SKM-1 (cell line): ENCODE results near the gene ZNF541.
A peak's percentile ranks its signal among the peaks of the same experiment; 100 is the strongest.
"Not testable (repeated sequence)": the region's sequence is repeated elsewhere in the genome, so short reads cannot be mapped to it uniquely, and the experiment has no call there.

Experiments used
- DNase-seq: peaks from one replicate; lab custom pipeline; 2025; ENCODE audit not compliant: unreplicated experiment; lab: John Stamatoyannopoulos, UW

Gene ZNF541

GRCh38 chr19:47599671-47600245 is 26.8 kb upstream of the ZNF541 start:
- not testable (repeated sequence) for DNase-seq

DNA sequence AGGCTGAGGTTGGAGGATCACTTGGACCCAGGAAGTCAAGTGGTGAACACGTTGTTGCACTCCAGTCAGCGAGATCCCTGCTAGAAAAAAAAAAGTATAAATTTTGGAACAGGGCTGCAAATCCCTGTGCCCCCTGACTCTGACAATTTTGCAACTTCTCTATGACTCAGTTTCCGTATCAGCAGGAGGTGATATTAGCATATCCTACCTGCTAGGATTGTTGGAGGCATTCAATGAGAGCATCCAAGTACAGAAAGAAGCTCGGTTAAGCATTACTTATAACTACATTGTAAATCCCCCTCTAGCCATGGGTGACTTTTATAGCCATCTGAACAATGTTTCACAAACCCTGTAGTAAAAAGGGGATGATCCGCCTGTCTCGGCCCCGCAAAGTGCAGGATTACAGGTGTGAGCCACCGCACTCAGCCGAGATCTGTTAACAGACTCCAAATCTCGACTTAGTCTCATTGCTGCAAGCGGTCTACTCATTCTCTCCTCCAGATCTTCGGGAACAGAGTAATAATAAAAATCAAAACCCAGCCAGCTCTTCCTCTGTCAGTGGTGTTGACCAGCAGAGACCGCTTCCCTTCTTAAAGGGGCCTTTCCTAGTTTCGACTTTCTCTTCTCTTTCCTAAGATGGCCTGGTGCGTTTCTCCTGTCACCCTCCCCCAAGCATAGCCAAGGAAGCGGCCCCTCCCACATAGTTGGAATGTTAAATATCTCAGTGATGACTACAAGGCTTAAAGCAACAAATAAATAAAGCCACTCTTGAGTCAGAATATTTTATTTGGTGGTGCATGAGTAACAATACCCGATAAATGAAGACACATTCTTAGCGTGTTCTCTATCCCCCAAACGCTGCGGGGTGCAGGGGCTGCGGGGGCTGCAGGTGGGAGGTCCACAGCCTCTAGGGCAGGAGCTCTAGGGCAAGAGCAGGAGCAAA is 25.7 kb upstream of the ZNF541 start:
- no peak for DNase-seq

DNA sequence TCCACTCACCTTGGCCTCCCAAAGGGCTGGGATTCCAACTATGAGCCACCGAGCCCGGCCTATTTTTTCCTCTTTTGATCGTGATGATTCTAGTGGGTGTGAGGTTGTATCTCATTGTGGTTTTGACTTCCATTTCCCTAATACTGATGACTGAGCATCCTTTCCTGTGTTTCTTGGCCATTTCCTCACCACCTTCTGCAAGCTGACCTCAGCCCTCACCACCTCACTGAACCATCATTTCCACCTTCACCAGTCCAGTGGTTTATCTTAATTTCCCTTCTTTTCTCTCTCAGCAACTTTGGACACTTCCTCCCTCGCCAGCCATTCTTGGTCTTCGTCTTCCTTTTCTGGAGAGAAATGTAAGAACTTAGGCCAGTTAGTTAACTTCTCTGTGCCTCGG is 23.0 kb upstream of the ZNF541 start:
- peak; percentile 51 for DNase-seq

DNA sequence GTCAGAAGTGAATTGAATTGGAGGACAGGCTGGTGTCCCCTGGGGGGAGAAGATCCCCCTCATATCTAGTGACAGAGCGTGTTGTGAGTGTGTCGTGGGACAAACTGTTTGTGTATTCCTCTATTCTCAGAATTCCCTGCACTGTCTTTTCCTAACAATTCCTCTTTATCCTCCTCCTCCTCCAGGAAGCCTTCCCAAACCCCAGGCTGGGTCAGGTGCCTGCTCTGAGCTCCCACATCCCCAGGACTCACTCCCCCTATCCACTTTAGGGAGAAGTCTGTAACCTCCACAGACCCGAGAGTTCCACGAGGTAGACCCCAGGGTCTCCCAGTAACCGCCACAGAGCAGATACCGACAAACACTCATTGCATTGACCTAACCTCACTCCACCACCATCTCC is 20.9 kb upstream of the ZNF541 start:
- no peak for DNase-seq

- DNase-seq = no peak
Measured at GRCh38 chr19:47589824-47590223, 16.9 kb upstream of the ZNF541 start.

- DNase-seq = no peak
Measured at GRCh38 chr19:47587295-47587694, 14.3 kb upstream of the ZNF541 start.

DNA sequence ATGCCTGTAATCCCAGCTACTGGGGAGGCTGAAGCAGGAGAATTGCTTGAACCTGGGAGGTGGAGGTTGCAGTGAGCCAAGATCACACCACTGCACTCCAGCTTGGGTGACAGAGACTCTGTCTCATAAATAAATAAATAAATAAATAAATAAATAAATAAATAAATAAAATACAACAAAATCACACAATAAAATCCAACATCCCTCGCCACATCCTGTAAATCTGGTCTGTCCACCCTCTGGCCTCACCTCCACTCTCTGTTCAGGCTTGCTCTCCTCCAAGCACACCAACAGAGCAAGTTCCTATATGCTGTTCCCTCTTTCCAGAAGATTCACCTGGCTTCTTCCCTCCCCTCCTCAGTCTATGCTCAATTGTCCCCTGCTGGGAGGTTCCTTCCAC is 10.2 kb upstream of the ZNF541 start:
- not testable (repeated sequence) for DNase-seq

GRCh38 chr19:47582320-47582909 is 9.5 kb upstream of the ZNF541 start:
- DNase-seq = no peak

- DNase-seq = no peak
Measured at GRCh38 chr19:47581605-47582319, 8.8 kb upstream of the ZNF541 start.

DNA sequence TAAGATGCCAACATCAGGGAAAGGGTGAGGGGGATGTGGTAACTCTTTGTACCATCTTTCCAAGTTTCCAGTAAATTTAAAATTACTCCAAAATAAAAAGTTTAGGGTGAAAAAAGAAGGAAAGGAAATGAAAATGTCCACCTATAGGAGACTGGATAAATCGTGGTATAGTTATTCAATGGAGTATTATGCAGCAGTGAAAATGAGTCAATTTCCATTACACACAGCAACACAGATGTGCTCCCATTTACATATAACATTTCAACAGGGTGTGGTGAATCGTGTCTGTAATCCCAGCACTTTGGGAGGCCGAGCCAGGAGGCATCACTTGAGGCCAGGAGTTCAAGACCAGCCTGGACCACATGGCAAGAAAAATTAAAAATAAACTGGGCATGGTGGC is 7.4 kb upstream of the ZNF541 start:
- DNase-seq = no peak

GRCh38 chr19:47572635-47573034 is 313 bp downstream of the ZNF541 start:
- DNase-seq = no peak

DNA sequence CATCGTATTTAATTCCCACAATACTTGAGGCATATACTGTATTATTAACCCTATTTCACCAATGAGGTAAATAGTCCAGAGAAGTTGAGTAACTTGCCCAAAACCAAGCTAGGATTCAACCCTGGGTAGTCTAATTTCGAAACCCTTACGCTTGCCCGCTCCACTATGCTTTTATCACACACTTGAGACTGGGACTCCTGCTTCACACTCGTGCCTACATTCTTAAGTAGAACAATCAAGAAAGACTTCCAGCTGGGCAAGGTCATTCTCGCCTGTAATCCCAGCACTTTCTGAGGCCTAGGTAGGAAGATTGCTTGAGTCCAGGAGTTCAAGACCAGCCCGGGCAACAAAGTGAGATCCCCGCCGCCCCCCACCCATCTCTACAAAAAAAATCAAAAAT is 3.6 kb downstream of the ZNF541 start:
- no peak for DNase-seq

- no peak for DNase-seq
Measured at GRCh38 chr19:47564081-47564480, 8.9 kb downstream of the ZNF541 start.

GRCh38 chr19:47561440-47562057 is 11.4 kb downstream of the ZNF541 start:
- no peak for DNase-seq

DNA sequence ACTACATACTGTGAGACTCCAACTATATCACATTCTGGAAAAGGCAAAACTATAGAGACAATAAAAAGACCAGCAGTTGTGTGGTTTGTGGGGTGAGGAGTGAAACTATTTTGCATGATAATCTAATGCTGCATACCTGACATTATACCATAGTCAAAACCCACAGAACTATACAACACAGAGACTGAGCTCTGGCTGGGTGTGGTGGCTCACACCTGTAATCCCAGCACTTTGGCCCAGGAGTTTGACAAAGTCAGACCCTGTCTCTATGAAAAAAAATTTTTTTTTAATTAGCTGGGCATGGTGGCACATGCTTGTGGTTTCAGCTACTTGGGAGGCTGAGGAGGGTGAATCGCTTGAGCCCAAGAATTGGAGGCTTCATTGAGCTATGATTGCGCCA is 11.9 kb downstream of the ZNF541 start:
- no peak for DNase-seq

GRCh38 chr19:47550129-47550528 is 22.8 kb downstream of the ZNF541 start:
- DNase-seq = no peak

DNA sequence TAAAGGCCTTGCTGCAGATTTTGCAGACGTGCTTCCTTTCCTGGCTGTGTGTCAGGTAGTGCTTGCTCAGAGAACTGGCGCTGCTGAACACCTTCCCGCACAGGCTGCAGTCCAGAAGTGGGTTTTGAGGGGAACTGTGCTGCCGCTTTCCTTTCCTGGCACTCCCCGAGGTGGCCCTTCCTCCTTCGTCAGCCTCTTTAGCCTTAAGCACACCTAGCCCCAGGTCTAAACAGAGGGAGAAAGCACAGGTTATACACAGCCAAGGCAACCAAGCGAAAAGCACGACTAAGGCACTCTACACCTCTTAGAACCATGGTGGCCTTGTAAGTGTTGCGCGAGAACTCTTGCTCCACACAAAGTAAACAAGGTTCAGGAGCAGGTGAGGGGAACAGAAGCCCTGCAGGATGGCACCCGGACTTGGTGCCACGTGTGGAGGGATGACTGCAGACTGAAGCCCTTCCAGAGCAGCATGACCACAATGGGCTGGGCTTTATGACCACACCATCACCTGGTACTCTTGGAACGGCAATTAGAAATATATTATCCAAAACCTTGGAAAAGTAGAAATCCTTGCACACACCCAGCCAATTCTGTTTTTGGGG is 23.6 kb downstream of the ZNF541 start:
- no peak for DNase-seq

DNA sequence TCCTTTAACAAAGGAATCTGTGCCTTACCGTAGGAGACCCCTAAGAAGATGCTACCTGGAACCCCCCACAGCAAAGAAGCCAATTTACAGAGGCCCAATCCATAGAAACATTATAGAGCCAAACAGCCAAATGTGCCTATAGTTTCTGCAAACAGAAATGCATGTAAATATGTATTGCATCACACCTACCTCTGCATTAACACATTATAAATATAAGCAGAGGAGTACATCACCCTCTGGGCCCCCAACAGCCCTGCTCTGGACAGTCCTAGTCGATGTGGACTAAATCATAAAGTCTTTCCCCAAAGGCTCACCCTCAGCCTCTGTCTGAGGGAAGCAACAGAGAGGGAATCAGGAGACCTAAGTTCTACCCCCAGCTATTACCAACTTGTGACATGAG is 25.7 kb downstream of the ZNF541 start:
- DNase-seq = no peak

DNA sequence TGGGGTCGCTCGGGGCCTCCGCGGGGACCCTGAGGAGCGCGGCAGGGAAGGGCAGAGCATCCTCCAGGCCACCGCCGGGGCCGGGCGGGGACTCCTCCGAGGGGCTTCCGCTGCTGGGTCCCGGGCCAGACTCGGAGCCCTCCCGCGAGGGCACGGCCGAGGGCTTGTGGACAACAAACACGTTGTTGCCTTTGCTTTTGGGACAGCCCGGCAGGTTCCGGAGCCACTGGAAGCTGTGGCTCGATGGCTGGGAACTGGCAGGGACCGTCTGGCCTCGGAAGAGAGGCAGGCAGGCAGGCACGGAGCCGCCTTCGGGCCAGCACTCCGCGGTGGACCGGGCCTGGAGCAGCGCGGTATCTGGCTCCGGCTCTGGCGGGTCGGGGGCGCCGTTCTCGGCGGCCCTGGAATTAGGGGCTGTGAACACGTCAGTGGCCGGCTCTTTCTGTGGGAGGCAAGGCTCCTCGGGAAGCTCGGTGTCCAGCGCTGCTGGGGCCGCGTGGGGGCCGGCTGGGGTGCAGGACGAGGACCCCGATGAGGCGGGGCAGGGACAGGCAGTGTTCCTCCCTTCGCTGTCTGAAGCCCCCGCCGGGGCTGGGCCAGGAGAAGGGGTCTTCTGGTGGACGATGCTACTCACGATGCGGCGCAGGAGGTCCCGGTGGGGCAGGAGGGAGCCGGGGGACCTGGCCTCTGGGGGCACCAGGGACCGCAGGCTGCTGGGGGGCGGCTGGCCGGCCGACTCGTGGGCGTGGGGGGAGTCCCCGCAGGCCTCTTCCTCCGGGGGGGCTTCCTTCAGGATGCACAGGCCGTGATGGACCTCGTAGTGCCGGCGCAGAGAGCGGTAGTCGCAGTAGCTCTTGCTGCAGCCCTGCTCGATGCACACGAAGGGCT is 27.6 kb downstream of the ZNF541 start:
- DNase-seq = no peak

DNA sequence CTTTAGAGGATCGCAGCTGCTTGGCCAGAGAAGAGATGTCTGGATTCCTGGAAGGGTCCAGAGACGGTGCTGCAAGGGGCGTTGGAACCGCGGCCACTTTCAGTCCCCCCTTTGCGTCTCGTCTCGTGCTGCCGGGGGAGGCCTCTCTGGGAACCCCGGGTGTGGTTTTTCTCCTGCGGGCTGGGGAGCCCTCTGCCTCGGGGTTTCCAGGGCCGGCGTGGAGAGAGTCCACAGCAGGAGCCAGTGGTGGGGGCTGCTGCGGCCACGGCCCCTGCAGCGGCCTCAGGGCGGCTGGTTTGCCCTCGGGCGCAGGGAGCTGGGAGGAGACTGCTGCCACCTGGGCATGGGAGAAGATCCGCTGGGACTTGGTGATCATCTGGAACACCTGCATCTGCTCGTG is 28.5 kb downstream of the ZNF541 start:
- no peak for DNase-seq
